ENCODE data around the gene ST14. TPM values are rescaled to one million over a fixed set of nuclear protein-coding genes. Genes with fewer than 3 reads are reported as not detected.

The ST14 gene
- total and polyA plus RNA-seq, 10 of the 15 experiments (the other 5 are each of a cell fraction or from before 2014, with no cell fraction given): 0.02 to 3.9 (median 0.73) TPM; not detected in 2

DNA sequence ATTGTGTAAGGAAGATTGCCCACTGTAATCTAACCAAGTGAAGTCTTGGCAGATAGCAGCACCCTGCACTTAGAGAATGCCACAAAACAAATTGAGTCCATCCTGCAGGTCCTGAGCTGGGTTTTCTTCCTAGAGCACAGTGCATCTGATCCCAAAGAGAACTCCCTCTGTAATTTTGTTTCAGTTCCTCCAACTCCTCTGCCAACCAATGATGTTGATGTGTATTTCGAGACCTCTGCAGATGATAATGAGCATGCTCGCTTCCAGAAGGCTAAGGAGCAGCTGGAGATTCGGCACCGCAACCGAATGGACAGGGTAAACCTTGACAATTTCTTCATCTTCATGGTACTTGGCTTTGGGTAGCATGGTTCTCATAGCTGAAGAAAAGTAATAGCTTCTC, 33.1 kb upstream of the ST14 start:
- POLR2A ChIA-PET: no interaction called here
- no peak for TF ChIP-seq DPF2 (IDR thresholded peaks at IDR 0.05)
- TF ChIP-seq, protein P1, sequence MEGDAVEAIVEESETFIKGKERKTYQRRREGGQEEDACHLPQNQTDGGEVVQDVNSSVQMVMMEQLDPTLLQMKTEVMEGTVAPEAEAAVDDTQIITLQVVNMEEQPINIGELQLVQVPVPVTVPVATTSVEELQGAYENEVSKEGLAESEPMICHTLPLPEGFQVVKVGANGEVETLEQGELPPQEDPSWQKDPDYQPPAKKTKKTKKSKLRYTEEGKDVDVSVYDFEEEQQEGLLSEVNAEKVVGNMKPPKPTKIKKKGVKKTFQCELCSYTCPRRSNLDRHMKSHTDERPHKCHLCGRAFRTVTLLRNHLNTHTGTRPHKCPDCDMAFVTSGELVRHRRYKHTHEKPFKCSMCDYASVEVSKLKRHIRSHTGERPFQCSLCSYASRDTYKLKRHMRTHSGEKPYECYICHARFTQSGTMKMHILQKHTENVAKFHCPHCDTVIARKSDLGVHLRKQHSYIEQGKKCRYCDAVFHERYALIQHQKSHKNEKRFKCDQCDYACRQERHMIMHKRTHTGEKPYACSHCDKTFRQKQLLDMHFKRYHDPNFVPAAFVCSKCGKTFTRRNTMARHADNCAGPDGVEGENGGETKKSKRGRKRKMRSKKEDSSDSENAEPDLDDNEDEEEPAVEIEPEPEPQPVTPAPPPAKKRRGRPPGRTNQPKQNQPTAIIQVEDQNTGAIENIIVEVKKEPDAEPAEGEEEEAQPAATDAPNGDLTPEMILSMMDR (IDR thresholded peaks at IDR 0.05 in 2 of 3, conservative IDR thresholded peaks at IDR 0.05 in 1 of 3; ENCODE audit: control insufficient read depth in 2 of 3, extremely low read depth in 1 of 3, insufficient read depth in 1 of 3, low read depth in 3 of 3, low read length in 3 of 3): no peak
- TF ChIP-seq PAX8 (IDR thresholded peaks at IDR 0.05): no peak
- TF ChIP-seq ATF2 (IDR thresholded peaks at IDR 0.05; ENCODE audit: low read length): no peak
- TF ChIP-seq, protein P2, sequence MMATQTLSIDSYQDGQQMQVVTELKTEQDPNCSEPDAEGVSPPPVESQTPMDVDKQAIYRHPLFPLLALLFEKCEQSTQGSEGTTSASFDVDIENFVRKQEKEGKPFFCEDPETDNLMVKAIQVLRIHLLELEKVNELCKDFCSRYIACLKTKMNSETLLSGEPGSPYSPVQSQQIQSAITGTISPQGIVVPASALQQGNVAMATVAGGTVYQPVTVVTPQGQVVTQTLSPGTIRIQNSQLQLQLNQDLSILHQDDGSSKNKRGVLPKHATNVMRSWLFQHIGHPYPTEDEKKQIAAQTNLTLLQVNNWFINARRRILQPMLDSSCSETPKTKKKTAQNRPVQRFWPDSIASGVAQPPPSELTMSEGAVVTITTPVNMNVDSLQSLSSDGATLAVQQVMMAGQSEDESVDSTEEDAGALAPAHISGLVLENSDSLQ (IDR thresholded peaks at IDR 0.05): no peak
- TF ChIP-seq SRF (IDR thresholded peaks at IDR 0.05; ENCODE audit: low read depth in 2 of 2, low read length in 2 of 2): no peak
- no peak for TF ChIP-seq CREM (IDR thresholded peaks at IDR 0.05; ENCODE audit: low read depth)
- TF ChIP-seq, protein P3, sequence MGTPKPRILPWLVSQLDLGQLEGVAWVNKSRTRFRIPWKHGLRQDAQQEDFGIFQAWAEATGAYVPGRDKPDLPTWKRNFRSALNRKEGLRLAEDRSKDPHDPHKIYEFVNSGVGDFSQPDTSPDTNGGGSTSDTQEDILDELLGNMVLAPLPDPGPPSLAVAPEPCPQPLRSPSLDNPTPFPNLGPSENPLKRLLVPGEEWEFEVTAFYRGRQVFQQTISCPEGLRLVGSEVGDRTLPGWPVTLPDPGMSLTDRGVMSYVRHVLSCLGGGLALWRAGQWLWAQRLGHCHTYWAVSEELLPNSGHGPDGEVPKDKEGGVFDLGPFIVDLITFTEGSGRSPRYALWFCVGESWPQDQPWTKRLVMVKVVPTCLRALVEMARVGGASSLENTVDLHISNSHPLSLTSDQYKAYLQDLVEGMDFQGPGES (IDR thresholded peaks at IDR 0.05): no peak
- Histone ChIP-seq H3K9ac (ENCODE audit: control insufficient read depth, insufficient read depth, low read length) (no peak overlapping the region), H2AFZ (ENCODE audit: control insufficient read depth, low read depth, low read length) (no peak overlapping the region), H3K79me2 (ENCODE audit: control insufficient read depth, insufficient read depth, low read length) (no peaks in the 10 kb centered on the region), H3K4me2 (ENCODE audit: control insufficient read depth, insufficient read depth) (no peak overlapping the region), H3K27me3 (replicated peaks in 1 of 2; ENCODE audit: control insufficient read depth in 2 of 2, insufficient read depth in 2 of 2, low read length in 1 of 2) (no peaks in the 10 kb centered on the region), H3K4me3 (no peak overlapping the region), H4K20me1 (ENCODE audit: control insufficient read depth, insufficient read depth) (no peaks in the 10 kb centered on the region), H3K36me3 (ENCODE audit: control insufficient read depth in 2 of 2, insufficient read depth in 2 of 2, low read length in 1 of 2) (peaks cover 0 to 3% of the 10 kb centered on the region in 2 experiments; a peak in 1 of 4 replicates), H3K9me3 (replicated peaks; ENCODE audit: control insufficient read depth, insufficient read depth, low read length) (no peaks in the 10 kb centered on the region), H3K4me1 (ENCODE audit: control insufficient read depth, insufficient read depth, low read length) (no peaks in the 10 kb centered on the region), H3K27ac (ENCODE audit: control insufficient read depth, insufficient read depth) (no peak overlapping the region)
- RAD21 ChIA-PET (ENCODE audit: unreplicated experiment): interaction anchor here (0.8 to 1.6 kb wide), 4 partner anchors 8 to 204 kb away, joined by 3 to 5 read pairs (median 4); no protein-coding TSS in a partner anchor
- BruUV-seq (replicated peaks): no TSS peak
- WGBS (ENCODE audit: insufficient coverage, insufficient replicate concordance, low lambda C conversion rate, missing lambda C conversion rate): 96% methylated on average over 5 of the region's 5 CpGs
- no peak for ATAC-seq
- in situ Hi-C loops (cut with MboI) (no loop called here), intact Hi-C loops (cut with micrococcal nuclease; ENCODE audit: unreplicated experiment) (no loop called here)
- FAIRE-seq: no peak
- CTCF ChIA-PET: interaction anchor here (1.0 to 10.5 kb wide), 5 partner anchors 19 to 210 kb away, joined by 3 to 400 read pairs (median 4); no protein-coding TSS in a partner anchor
- no peak for DNase-seq (ENCODE audit: low read depth, low spot score)
- SMC1A ChIA-PET (ENCODE audit: uncharacterized antibody, unreplicated experiment): interaction anchor here (0.8 to 2.2 kb wide), 9 partner anchors 8 to 203 kb away, joined by 3 to 7 read pairs (median 5); no protein-coding TSS in a partner anchor

Data from GM12878 (cell line).